NB4 (cell line): ENCODE results near the gene ZDHHC7.

Source experiments
- CTCF ChIP-seq: IDR thresholded peaks from one replicate; pipeline ENCODE4 v1.5.1; 2012; ENCODE audit warnings: low read depth, low read length
- POLR2A ChIP-seq: IDR thresholded peaks from 2 replicates; pipeline ENCODE4 v1.6.1; 2011; ENCODE audit warnings: mild to moderate bottlenecking; ENCODE audit not compliant: insufficient read length; ENCODE audit errors: extremely low read depth

GRCh38 chr16:84990782-84991181, 20.6 kb downstream of the ZDHHC7 start:
- no peak for TF ChIP-seq CTCF
- TF ChIP-seq POLR2A = no peak
